IPS-18a (cell line): Measurements from ENCODE around the gene GYPC.

Experiments used
- H3K27ac ChIP-seq: one replicate; pipeline ENCODE4 v1.5.1; 2013; ENCODE audit warnings: low read length
- H3K27me3 ChIP-seq: one replicate; pipeline ENCODE4 v1.6.1; 2013; ENCODE audit warnings: mild to moderate bottlenecking, low read length; ENCODE audit not compliant: control insufficient read depth, insufficient read depth
- H3K36me3 ChIP-seq: one replicate; pipeline ENCODE4 v1.6.1; 2013; ENCODE audit warnings: low read depth, low read length; ENCODE audit not compliant: control insufficient read depth
- H3K4me1 ChIP-seq: one replicate; pipeline ENCODE4 v1.6.1; 2013; ENCODE audit warnings: low read depth, low read length; ENCODE audit not compliant: control insufficient read depth
- H3K4me3 ChIP-seq: one replicate; pipeline ENCODE4 v1.5.1; 2013; ENCODE audit warnings: low read length
- H3K9ac ChIP-seq: one replicate; pipeline ENCODE4 v1.6.1; 2013; ENCODE audit warnings: mild to moderate bottlenecking, low read length, moderate library complexity
- H3K9me3 ChIP-seq: one replicate; pipeline ENCODE4 v1.6.1; 2013; ENCODE audit warnings: low read depth, low read length; ENCODE audit not compliant: control insufficient read depth

The GYPC gene

DNA sequence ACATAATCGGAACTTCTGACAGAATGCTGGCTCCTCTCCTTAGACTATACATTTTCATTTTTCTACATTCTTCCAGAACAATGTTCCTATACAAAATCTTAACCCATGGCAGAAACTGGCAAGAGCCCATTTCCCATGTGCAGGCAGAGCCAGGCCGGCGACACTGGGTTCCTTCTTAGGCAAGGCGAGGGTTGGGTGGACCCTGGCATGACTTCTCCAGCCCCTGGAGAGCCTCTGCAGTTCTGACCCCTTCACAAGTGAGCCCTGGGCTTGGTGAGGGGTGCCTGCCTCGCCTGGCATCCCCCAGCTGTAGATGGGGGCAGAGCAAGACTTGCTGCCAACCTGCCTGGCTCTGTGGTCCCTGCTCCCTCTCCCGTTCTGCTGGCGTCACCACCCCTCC lies 5.0 kb downstream of the GYPC start:
- Histone ChIP-seq H3K4me1 (peaks cover 18% of the 10 kb centered on the region), H3K27ac (no peak overlapping the region), H3K9ac (no peak overlapping the region), H3K36me3 (no peaks in the 10 kb centered on the region), H3K4me3 (no peak overlapping the region), H3K9me3 (no peaks in the 10 kb centered on the region), H3K27me3 (no peaks in the 10 kb centered on the region)

GRCh38 chr2:126661702-126662500 lies 5.9 kb downstream of the GYPC start:
- no peaks in the 10 kb centered on the region for H3K36me3 ChIP-seq
- no peak overlapping the region for H3K27ac ChIP-seq
- no peak overlapping the region for H3K9ac ChIP-seq
- no peaks in the 10 kb centered on the region for H3K9me3 ChIP-seq
- H3K4me1 ChIP-seq, result peaks cover 16% of the 10 kb centered on the region
- H3K27me3 ChIP-seq, result no peaks in the 10 kb centered on the region
- no peak overlapping the region for H3K4me3 ChIP-seq

DNA sequence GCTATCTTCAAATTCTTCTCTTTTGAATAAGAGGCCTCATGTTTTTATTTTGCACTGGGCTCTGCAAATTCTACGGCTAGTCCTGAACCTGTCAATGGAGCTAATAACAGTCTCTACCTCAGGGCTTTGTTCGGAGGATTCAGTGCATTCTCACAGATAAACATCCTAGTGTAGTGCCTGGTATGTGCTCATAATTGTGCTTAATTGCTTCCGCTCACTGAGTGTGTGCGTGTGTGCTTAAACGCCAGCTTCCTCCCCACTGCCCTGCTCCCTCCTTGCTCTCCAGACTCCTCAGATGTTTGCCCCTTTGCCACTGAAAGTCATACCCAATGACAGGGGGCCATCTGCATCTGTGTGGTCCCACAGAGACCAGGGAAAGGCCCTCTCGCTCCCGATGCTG lies 6.7 kb downstream of the GYPC start:
- peaks cover 9% of the 10 kb centered on the region for H3K4me1 ChIP-seq
- H3K4me3 ChIP-seq, result no peak overlapping the region
- no peak overlapping the region for H3K27ac ChIP-seq
- no peak overlapping the region for H3K9ac ChIP-seq
- H3K9me3 ChIP-seq, result no peaks in the 10 kb centered on the region
- no peaks in the 10 kb centered on the region for H3K27me3 ChIP-seq
- no peaks in the 10 kb centered on the region for H3K36me3 ChIP-seq

- no peaks in the 10 kb centered on the region for H3K36me3 ChIP-seq
- no peak overlapping the region for H3K27ac ChIP-seq
- peaks cover 1% of the 10 kb centered on the region for H3K4me1 ChIP-seq
- no peak overlapping the region for H3K4me3 ChIP-seq
- H3K27me3 ChIP-seq, result no peaks in the 10 kb centered on the region
- no peaks in the 10 kb centered on the region for H3K9me3 ChIP-seq
- H3K9ac ChIP-seq, result no peak overlapping the region
These were observed 7.4 kb downstream of the GYPC start for GRCh38 chr2:126663184-126663963.

- H3K4me1 ChIP-seq, result no peaks in the 10 kb centered on the region
- H3K27ac ChIP-seq, result no peak overlapping the region
- H3K9ac ChIP-seq, result no peak overlapping the region
- H3K4me3 ChIP-seq, result no peak overlapping the region
- no peaks in the 10 kb centered on the region for H3K27me3 ChIP-seq
- no peaks in the 10 kb centered on the region for H3K9me3 ChIP-seq
- no peaks in the 10 kb centered on the region for H3K36me3 ChIP-seq
These were observed 8.3 kb downstream of the GYPC start for GRCh38 chr2:126664234-126664633.

GRCh38 chr2:126664639-126665038 lies 8.7 kb downstream of the GYPC start:
- no peaks in the 10 kb centered on the region for H3K36me3 ChIP-seq
- H3K27me3 ChIP-seq, result no peaks in the 10 kb centered on the region
- H3K4me3 ChIP-seq, result no peak overlapping the region
- no peaks in the 10 kb centered on the region for H3K9me3 ChIP-seq
- H3K27ac ChIP-seq, result no peak overlapping the region
- no peaks in the 10 kb centered on the region for H3K4me1 ChIP-seq
- no peak overlapping the region for H3K9ac ChIP-seq

DNA sequence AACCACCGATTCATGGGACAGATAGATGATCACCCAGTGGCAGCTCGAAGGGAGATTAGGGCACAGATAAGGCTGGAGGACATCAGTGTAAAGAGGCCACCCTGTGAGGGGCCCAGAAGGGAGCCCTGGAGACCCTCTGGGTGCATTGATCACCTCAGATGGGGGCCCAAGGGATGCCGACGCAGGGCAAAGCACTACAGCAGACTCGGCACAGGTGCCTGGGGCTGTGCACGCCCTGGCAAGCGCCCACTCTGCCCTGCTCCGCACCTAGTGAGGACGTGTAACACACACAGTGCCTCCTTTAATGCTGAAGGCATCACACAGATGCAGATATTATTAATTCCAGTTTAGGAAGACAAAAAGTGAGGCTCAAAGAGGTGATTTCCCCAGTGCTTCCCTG lies 9.5 kb downstream of the GYPC start:
- no peaks in the 10 kb centered on the region for H3K4me1 ChIP-seq
- no peak overlapping the region for H3K4me3 ChIP-seq
- no peak overlapping the region for H3K27ac ChIP-seq
- no peaks in the 10 kb centered on the region for H3K9me3 ChIP-seq
- no peak overlapping the region for H3K9ac ChIP-seq
- no peaks in the 10 kb centered on the region for H3K27me3 ChIP-seq
- no peaks in the 10 kb centered on the region for H3K36me3 ChIP-seq

DNA sequence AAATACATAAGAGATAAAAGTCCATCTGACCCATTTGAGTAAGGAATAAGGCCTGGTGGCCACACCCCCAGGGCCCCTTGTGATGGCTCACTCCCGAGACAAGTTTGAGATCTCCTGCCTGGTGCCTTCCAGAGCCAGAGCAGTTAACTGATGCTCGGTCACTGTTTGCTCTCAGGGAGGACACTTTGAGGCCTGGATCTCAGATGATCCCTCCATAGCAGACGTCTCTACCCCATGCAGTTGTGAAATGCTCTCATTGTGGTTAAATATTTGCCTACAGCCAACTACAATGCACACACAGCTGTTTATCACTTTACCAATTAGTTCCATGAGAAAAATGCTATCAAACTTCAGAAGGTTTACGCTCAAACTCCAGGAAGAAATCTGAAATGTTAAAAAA lies 12.3 kb downstream of the GYPC start:
- H3K4me1 ChIP-seq, result no peaks in the 10 kb centered on the region
- H3K36me3 ChIP-seq, result no peaks in the 10 kb centered on the region
- no peak overlapping the region for H3K27ac ChIP-seq
- H3K9me3 ChIP-seq, result no peaks in the 10 kb centered on the region
- no peak overlapping the region for H3K9ac ChIP-seq
- no peak overlapping the region for H3K4me3 ChIP-seq
- no peaks in the 10 kb centered on the region for H3K27me3 ChIP-seq

DNA sequence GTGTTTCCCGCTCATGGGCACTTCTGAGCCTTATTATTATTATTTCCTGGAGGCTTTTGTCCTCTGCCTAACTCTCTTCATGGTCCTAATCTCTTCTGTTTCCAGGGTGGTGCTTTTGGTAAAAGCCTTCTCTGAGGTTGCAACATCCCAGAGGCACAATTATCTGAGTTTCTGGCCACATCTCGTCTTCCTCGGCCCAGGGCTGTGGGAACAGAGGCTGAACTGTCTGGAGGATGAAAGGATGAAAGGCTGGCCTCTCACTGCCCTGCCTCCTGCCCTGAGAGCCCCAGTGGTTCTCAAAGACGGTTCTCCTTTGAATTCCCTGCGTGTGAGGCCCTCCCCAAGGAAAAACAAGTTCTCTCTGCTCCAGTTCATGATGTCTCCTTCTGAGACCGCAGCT lies 13.8 kb downstream of the GYPC start:
- H3K27me3 ChIP-seq, result no peaks in the 10 kb centered on the region
- no peak overlapping the region for H3K27ac ChIP-seq
- no peaks in the 10 kb centered on the region for H3K36me3 ChIP-seq
- no peak overlapping the region for H3K4me3 ChIP-seq
- H3K4me1 ChIP-seq, result no peaks in the 10 kb centered on the region
- no peaks in the 10 kb centered on the region for H3K9me3 ChIP-seq
- H3K9ac ChIP-seq, result no peak overlapping the region

GRCh38 chr2:126671488-126671887 lies 15.5 kb downstream of the GYPC start:
- H3K4me3 ChIP-seq, result no peak overlapping the region
- peaks cover 8% of the 10 kb centered on the region for H3K9me3 ChIP-seq
- no peaks in the 10 kb centered on the region for H3K27me3 ChIP-seq
- no peaks in the 10 kb centered on the region for H3K4me1 ChIP-seq
- no peak overlapping the region for H3K9ac ChIP-seq
- no peaks in the 10 kb centered on the region for H3K36me3 ChIP-seq
- H3K27ac ChIP-seq, result no peak overlapping the region

GRCh38 chr2:126672980-126673605 lies 17.1 kb downstream of the GYPC start:
- Histone ChIP-seq H3K27me3 (no peaks in the 10 kb centered on the region), H3K4me3 (no peak overlapping the region), H3K9me3 (peaks cover 8% of the 10 kb centered on the region), H3K27ac (no peak overlapping the region), H3K4me1 (no peaks in the 10 kb centered on the region), H3K36me3 (no peaks in the 10 kb centered on the region), H3K9ac (no peak overlapping the region)
